MV-4-11 (cell line): Measurements from ENCODE around the gene FAM76A.
A peak's percentile ranks its signal among the peaks of the same experiment; 100 is the strongest.
"Not testable (repeated sequence)": the region's sequence is repeated elsewhere in the genome, so short reads cannot be mapped to it uniquely, and the experiment has no call there.

Experiments
- DNase-seq: peaks from one replicate; lab custom pipeline; 2025; lab: John Stamatoyannopoulos, UW

Gene FAM76A

DNA sequence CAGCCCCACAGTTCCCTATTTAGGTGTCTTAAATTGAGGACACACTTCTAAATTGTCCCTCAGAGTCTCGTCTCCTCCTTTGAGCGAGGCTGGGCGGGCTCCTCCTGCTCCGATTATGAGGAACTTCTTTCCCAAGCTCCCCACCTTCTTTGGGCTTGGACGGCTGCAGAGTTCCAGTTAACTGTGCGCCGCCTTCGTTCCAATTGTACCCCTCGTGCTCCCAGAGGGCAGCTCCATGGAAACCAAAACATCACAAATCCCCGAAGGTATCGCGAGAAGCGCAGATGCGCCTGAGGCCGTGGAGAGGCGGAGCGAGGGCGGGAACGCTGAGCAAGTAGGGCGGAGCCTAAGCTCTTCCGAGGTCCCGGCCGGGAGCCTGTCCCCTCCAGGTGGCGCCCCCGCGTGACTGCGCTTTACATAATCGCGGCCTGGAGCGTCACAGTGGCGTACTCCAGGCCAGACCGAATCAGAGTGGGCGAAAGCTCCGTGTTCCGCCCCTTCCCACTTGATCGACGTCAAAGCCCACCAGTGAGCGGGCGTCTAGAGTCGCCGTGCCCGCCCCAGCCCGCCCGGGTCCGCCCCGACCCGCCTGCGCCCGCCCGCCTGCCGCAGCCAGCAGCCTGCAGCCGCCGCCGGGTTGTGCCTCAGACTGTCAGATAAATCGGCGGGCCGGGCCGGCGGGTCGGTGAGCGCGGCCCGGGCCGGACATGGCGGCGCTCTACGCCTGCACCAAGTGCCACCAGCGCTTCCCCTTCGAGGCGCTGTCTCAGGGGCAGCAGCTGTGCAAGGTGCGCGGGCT, at the start of gene FAM76A:
Gene FAM76A, plus strand, starts transcription at position 588 of the 799 bp plus-strand sequence. Its CDS starts 120 bp downstream, at position 708.
- DNase-seq, result peak; percentile 99

DNA sequence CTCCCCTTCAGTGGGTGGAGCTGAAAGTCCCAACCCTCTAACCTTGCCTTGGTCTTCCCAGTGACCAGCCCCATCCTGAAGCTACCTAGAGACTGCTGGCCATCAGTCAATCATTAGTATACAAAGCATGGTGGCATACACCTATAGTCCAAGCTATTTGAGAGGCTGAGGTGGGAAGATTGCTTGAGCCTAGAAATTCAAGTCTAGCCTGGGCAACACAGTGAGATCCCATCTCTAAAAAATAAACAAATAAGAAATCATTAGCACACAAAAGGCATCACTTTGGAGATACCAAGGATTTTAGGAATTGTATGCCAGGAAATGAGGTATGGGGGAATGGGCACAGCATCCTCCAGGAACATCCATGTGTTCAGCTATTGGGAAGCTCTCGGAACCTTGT, 49.4 kb upstream of the FAM76A start:
- DNase-seq, result no peak

DNA sequence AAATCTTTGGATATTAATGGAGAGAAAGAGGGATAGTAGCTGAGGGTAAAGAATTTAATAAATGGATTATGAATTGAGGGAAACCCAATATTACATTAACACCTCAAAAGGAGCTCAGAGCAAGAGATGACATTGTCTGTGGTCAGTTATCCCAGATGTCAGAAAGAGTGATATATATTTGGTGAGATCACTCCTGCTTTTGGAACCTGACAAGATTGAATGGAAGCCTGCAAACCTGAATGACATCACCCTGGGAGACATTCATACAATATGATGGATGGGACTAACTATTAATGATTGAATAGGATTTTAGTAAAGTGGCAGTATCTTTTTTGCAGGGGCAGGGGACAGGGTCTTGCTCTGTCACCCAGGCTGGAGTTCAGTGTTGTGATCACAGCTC, 47.0 kb upstream of the FAM76A start:
- DNase-seq, result no peak

DNA sequence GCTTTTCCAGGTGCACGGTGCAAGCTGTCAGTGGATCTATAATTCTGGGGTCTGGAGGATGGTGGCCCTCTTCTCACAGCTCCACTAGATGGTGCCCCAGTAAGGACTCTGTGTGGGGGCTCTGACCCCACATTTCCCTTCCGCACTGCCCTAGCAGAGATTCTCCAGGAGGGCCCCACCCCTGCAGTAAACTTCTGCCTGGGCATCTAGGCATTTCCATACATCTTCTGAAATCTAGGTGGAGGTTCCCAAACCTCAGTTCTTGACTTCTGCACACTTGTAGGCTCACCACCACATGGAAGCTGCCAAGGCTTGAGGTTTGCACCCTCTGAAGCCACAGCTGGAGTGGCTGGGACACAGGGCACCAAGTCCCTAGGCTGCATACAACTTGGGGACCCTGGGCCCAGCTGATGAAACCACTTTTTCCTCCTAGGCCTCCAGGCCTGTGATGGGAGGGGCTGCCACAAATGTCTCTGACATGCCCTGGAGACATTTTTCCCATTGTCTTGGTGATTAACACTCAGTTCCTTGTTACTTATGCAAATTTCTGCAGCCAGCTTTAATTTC, 45.5 kb upstream of the FAM76A start:
- DNase-seq, result not testable (repeated sequence)

DNA sequence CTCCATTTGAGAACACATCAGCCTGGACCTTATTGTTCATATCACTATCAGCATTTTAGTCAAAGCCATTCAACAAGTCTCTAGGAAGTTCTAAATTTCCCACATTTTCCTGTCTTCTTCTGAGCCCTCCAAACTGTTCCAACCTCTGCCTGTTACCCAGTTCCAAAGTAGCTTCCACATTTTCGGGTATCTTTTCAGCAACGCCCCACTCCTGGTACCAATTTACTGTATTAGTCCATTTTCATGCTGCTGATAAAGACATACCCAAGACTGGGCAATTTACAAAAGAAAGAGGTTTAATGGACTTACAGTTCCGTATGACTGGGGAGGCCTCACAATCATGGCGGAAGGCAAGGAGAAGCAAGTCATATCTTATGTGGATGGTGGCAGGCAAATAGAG, 44.2 kb upstream of the FAM76A start:
- DNase-seq, result not testable (repeated sequence)

DNA sequence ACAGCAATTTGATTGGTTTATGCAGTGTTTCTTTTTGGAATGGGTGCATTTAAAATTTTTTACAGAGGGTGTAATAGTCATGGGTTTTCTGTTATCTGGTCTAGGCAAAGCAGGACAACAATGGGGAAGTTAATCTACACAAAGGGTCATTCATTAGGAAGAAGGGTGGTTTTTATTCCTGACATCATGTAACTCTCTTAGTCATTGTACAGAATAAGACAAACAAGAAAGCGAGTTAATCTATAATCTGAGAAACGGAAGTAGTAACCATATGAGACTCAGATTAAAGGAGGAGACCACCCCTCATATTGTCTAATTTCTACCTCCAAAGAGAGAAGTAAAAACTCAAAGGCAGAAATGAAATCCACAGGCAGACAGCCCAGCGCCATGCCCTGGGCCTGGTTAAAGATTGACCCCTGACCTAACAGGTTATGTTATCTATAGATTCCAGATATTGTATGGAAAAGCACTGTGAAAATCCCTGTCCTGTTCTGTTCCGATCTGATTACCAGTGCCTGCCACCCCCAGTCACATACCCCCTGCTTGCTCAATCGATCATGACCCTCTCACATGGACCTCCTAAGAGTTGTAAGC, 43.3 kb upstream of the FAM76A start:
- no peak for DNase-seq

DNA sequence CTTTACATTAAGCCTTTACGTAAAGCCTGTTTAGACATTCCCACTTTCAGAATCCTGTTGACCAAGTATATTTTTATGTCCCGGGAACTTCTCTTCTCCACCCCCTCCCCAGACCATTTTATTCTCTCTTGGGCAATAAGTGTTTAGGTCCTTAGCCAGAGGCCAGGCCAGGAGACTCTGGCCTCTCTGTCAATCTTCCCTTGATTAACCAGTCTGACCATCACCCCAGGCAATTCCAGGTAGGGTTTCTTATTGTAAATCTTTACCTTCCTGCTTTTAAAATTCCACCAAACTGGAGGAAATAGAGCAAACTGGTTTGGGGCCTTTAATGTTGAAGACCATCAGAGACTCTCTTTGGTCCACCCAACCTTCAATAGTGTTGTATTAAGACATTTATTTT, 41.6 kb upstream of the FAM76A start:
- DNase-seq, result no peak

DNA sequence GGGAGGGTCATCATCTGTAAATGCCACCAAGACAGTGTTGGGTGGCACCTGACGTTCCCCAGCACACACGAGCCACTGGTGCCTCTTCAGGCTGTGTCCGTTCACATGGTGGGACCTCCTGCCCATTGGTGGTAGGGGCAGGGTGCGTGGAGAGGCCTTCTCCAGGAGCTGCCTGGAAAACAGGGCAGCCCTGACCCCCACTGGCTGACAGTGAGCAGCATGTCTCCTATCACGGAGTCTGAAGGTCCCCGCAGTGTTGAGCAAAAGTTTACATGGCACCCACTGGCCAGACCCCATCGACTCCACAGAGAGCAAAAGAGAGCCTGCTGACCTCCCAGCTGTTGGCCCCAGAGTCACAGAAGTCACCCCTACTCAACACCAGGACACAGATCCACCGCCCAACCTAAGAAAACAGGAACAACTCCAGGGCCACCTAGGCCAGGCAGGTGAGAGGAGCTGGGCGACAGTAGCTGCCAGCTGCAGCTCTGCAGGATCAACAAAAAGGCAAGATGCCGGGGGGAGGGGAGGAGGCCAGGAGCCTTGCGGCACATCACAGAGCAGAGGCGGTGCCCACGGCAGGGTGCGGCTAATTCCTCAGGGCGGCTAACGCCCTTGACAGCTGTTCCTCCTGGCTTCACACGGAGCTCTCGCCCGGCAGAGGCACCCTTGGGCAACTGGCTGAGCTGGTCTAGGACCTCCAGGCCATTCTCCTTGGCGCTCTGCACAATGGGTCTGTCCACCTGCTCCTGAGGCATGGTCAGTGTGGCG, 39.4 kb upstream of the FAM76A start:
- DNase-seq, result no peak

DNA sequence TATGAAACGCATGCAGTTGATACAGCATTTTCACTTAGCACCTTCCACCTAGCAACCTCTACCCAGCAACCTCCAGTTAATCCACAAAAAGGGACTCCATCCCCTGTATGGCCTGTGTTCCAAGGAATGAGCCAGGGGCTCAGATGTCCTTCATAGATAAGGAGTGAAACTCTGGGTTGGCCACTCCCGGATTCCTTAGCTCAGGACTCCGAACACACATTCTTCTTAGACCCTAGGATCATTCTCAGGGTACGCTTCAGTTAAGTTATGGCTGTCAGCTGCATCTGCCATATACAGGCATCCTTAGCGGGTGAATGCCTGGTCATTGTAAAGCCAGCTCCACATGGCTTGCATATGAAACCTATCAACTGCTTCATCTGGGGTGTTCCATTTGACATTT, 37.9 kb upstream of the FAM76A start:
- no peak for DNase-seq

DNA sequence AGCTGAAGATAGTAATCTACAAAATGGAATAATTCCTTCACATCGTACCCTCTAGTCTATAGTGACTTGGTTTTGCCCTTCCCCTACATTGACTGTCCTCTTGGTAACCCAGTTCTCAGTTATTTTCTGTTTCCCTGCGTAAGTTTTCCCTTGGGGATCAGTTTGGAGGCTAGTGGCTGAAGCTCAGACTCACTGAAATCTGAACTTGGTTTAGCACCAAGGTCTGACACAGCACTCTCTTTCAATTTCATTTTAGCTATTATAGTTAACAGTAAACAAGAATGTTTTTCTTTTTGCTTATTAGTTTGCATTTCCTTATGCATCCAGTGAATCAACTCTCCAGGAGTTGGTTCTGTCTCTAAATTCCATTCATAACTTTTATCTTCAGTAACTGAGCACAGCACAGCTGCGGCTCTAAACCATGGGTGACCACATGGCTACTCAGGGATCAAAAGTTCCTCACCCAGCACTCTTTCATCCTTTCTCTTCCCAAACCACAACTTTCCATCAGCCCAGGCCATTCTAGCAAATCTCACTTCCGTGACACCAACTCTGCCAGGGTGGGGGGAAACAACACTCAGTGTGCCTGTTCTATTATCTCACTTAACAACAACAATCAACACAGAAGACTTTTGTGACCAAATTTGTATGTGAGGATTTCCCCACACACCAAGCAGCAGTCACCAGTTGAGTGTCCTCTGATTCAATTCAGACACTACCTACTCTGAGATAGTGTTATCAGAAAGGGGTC, 36.2 kb upstream of the FAM76A start:
- DNase-seq, result peak; percentile 30

DNA sequence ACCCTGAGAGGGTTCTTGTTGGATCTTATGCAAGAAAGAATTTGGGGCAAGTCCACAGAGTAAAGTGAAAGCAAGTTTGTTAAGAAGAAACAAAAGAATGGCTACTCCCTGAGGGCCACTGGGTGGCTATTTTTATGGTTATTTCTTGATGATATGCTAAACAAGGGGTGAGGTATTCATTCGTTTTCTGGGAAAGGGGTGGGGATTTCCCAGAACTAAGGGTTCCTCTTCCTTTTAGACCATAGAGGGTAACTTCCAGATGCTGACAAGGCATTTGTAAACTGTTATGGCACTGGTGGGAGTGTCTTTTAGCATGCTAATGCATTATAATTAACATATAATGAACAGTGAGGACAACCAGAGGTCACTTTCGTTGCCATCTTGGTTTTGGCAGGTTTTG, 35.6 kb upstream of the FAM76A start:
- peak; percentile 20 for DNase-seq

DNA sequence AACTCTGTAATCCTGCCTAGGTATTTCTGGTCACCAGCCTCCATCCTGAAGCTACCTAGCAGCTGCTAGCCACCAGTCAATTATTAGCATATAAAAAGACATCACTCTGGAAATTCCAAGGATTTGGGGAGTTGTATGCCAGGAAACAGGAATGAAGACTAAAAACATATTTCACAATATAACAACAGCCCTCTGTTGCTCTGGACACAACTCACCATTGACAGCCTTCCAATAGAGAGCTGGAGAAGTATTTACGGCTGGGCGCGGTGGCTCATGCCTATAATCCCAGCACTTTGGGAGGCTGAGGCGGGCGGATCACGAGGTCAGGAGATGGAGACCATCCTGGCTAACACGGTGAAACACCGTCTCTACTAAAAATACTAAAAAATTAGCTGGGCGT, 28.9 kb upstream of the FAM76A start:
- not testable (repeated sequence) for DNase-seq

DNA sequence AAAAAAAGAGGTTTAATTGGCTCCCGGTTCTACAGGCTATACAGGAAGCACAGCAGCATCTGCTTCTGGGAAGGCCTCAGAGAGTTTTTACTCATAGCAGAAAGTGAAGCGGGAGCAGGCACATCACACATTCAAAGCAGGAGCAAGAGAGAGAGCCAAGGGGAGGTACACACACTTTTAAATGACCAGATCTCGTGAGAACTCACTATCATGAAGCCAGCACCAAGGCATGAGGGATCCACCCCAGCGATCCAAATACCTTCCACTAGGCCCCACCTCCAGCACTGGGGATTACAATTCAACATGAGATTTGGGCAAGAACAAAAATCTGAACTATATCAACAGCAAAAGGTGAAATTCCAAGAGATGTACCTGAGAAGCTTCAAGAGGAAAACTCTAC, 20.8 kb upstream of the FAM76A start:
- no peak for DNase-seq

DNA sequence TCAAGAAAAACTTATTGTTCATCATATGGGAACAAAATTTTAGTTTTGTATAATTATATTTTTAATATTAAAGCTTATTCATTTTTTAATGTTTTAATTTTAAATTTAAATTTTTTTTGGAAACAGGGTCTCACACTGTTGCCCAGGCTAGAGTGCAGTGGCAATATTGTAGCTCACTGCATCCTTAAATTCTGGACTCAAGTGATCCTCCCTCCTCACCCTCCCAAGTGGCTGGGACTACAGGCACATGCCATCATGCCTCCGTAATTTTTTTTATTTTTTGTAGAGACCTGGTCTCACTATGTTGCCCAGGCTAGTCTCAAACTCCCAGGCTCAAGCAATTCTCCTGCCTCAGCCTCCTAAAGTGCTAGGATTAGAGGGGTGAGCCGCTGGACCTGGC, 20.2 kb upstream of the FAM76A start:
- DNase-seq, result no peak

DNA sequence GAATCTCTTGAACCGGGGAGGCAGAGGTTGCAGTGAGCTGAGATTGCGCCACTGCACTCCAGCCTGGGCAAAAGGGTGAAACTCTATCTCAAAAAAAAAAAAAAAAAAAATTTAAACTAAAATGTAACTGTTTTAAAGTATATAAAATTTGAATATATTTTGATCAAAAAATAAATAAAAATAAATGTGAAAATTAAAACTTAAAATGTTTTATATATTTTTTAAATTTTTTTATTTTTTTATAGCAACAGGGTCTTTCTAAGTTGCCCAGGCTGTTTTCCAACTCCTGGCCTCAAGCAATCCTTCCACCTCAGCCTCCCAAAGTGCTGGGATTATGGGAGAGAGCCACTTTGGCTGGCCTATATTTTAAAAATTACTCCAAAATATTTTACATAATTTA, 15.2 kb upstream of the FAM76A start:
- DNase-seq, result no peak

DNA sequence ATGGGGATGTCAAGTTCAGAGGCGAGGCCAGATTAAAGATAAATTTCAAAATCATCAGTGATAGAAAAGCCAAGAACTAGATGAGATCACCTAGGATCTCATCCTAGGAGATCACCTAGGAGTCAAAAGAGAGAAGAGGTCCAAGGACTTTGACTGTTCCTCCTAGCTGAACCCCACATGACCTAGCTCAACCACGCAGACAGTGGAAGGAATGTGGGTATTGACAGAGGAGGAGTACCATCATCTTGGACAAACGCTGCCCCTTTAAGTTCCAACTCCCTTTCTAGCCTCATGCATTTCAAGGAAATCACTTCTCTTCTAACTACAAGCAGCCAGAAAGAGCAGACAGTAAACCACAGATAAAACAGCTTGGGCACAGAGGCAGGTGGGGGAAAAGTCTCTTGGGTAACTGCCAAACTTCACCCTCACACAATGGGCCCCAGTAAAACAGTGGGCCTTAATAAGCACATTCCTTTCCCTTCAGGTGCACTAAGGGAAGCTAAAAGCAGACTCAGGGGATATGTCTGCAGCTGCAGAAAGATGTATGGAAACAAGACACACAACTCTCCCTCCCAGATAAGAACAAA, 12.5 kb upstream of the FAM76A start:
- DNase-seq, result no peak

DNA sequence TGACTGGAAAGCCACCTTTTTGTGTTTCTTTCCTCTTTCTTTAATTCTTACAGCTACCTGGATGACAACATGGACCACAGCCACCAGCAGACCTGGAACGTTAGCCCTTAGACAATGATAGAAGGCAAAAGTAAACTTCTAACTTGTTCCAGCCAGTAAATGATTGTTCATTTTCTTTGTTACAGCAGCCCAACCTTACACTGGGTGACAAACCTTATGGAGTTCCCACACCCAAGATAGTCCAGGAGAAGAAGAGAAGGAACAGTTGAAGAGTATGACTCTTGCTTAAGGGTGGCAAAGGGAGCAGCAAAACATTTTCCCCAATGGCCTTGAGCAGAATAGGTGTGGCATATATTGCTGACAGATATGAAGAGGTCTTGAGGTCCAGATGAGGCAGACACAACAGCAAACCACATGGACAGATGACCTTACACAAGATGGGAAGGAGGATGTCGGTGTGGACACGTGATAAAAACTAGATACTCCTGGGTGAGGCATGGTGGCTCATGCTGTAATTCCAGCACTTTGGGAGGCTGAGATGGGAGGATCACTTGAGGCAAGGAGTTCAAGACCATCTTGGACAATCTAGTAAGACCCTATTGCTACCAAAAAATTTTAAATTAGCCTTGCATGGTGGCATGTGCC, 11.8 kb upstream of the FAM76A start:
- no peak for DNase-seq

DNA sequence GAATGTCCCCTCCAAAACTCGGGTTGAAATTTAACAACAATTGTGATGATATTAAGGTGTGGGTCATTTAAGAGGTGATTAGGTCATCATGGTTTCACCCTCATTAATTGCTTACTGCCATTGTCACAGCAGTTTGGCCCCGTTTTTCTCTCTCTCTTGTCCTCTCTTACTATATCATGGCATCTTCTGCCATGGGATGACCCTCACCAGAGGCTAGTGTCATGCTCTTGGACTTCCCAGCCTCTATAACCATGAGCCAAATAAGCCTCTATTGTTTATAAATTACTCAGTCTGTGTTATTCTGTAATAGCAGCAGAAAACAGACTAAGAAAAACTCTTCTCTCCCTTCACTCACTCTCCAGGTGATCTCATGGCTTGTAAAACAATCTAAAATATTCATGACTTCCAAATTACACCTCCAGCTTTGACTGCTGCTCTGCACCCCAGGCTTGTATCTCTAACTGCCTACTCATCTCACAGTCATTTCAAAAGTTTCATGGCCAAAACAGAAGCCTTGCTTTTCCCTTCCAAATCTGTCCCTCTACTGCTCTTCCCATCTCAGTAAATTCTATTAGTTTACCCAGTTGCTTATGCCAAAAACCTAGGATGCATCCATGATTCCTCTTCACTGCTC, 9.4 kb upstream of the FAM76A start:
- no peak for DNase-seq

DNA sequence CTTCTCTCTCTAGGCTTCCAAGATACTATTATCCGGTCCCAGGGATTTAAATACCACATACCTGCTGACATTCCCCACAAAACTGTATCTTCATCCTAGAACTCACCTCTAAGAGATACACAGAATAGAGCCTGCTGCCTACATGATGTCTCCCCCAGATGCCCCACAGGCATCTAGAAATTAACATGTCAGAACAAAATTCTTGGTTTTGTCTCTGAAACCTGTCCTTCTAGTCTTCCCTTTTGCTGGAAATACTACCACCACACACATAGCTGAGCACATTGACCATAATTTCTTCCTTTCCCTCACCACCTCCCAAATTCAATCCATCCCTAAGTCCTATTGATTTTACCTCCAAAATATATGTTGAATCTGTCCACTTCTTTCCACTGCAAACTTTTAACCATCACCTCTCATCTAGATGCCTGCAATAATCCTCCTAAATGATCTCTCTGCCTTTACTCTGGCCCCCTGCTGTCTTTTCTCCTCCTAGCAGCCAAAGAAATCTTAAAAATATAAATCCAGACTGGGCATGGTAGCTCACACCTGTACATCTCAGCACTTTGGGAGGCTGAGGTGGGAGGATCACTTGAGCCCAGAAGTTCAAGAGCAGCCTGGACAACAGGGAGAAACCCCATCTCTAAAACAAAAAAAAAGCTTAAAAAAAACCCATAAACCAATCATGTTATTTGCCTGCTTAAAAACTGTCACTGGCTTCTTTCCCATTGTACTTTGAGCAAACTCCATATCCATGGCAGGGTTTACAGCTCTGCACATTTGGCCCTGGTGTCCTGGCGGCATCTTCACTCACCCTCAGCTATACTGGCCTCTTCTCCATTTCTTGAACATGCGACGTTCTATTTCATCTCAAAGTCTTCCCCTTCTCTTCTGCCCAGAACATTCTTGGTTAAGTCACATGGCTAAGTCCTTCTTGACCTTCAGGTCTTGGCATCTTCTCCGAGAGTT, 6.2 kb upstream of the FAM76A start:
- DNase-seq, result no peak
